HEK293T (cell line): ENCODE measurements around the gene SLC25A25.

Source experiments
- CTCF ChIA-PET: fragments of 350-600 bp; formaldehyde crosslinking; extraction: SDS; loops from one replicate; lab custom pipeline; 2021; ENCODE audit warnings: antibody characterized with exemption, inconsistent platforms; lab: Yijun Ruan, JAX
- POLR2A ChIA-PET: fragments of 350-600 bp; formaldehyde crosslinking; extraction: SDS; loops from one replicate; lab custom pipeline; 2020; ENCODE audit warnings: antibody characterized with exemption, inconsistent platforms; lab: Yijun Ruan, JAX
- DNase-seq: peaks from one replicate; pipeline ENCODE4 v3.0.0; 2012; ENCODE audit warnings: mixed read lengths; ENCODE audit errors: extremely low spot score
- ARNT ChIP-seq: fragments of 450-650 bp; IDR thresholded peaks from 2 replicates; pipeline ENCODE4 v1.6.1; 2017; ENCODE audit warnings: mild to moderate bottlenecking
- BHLHE40 ChIP-seq: fragments of 450-650 bp; IDR thresholded peaks from 2 replicates; pipeline ENCODE4 v1.6.1; 2016; ENCODE audit warnings: mild to moderate bottlenecking, moderate library complexity, borderline replicate concordance
- CTBP1 ChIP-seq: fragments of 450-650 bp; IDR thresholded peaks from 2 replicates; pipeline ENCODE4 v1.6.1; 2016; ENCODE audit warnings: borderline replicate concordance
- ELF4 ChIP-seq: fragments of 450-650 bp; IDR thresholded peaks from 2 replicates; pipeline ENCODE4 v1.6.1; 2017; ENCODE audit warnings: antibody characterized with exemption
- FOXA1 ChIP-seq: fragments of 450-650 bp; IDR thresholded peaks from 2 replicates; pipeline ENCODE4 v1.6.1; 2016; ENCODE audit warnings: mild to moderate bottlenecking
- FOXK2 ChIP-seq: fragments of 450-650 bp; IDR thresholded peaks from 2 replicates; pipeline ENCODE4 v1.6.1; 2016; ENCODE audit warnings: mild to moderate bottlenecking
- FOXM1 ChIP-seq: fragments of 450-650 bp; IDR thresholded peaks from 2 replicates; pipeline ENCODE4 v1.6.1; 2017; ENCODE audit warnings: mild to moderate bottlenecking, borderline replicate concordance
- HDGF ChIP-seq: fragments of 450-650 bp; IDR thresholded peaks from 2 replicates; pipeline ENCODE4 v1.6.1; 2017; ENCODE audit warnings: antibody characterized with exemption, borderline replicate concordance
- L3MBTL2 ChIP-seq: fragments of 450-650 bp; conservative IDR thresholded peaks from 2 replicates; pipeline ENCODE4 v1.6.1; 2016; ENCODE audit warnings: mild to moderate bottlenecking
- LEF1 ChIP-seq: fragments of 450-650 bp; IDR thresholded peaks from 2 replicates; pipeline ENCODE4 v1.6.1; 2017; ENCODE audit warnings: mild to moderate bottlenecking, borderline replicate concordance
- NFRKB ChIP-seq: fragments of 450-650 bp; IDR thresholded peaks from 2 replicates; pipeline ENCODE4 v1.6.1; 2016; ENCODE audit warnings: mild to moderate bottlenecking, moderate library complexity
- PKNOX1 ChIP-seq: fragments of 450-650 bp; IDR thresholded peaks from 2 replicates; pipeline ENCODE4 v1.6.1; 2016
- SP1 ChIP-seq: fragments of 450-650 bp; IDR thresholded peaks from 2 replicates; pipeline ENCODE4 v1.6.1; 2017
- SUZ12 ChIP-seq: fragments of 450-650 bp; IDR thresholded peaks from 2 replicates; pipeline ENCODE4 v1.6.1; 2016; ENCODE audit warnings: mild to moderate bottlenecking
- TARDBP ChIP-seq: fragments of 450-650 bp; IDR thresholded peaks from 2 replicates; pipeline ENCODE4 v1.6.1; 2016
- ZNF384 ChIP-seq: fragments of 450-650 bp; IDR thresholded peaks from 2 replicates; pipeline ENCODE4 v1.6.1; 2016

The SLC25A25 gene

GRCh38 chr9:128149001-128149701 is 81.1 kb downstream of the SLC25A25 start, which contains the start of gene LCN2:
Gene LCN2 (plus strand): TSS chr9:128149453. CDS start chr9:128149526, 73 bp downstream.
- DNase-seq: no peak
- TF ChIP-seq ELF4: no peak
- no peak for TF ChIP-seq SP1
- no peak for TF ChIP-seq HDGF
- no peak for TF ChIP-seq FOXM1
- no peak for TF ChIP-seq CTBP1
- no peak for TF ChIP-seq PKNOX1
- TF ChIP-seq ZNF384: no peak
- TF ChIP-seq L3MBTL2: no peak
- TF ChIP-seq SUZ12: no peak
- no peak for TF ChIP-seq FOXA1
- no peak for TF ChIP-seq BHLHE40
- TF ChIP-seq FOXK2: no peak
- no peak for TF ChIP-seq LEF1
- TF ChIP-seq NFRKB: no peak
- TF ChIP-seq TARDBP: no peak
- POLR2A ChIA-PET: no interaction called here
- CTCF ChIA-PET: interaction anchor here (2.0 kb wide), 1 partner anchor 13 kb away, joined by 6 read pairs; no protein-coding TSS in a partner anchor

- TF ChIP-seq FOXM1 (no peak), L3MBTL2 (no peak), SP1 (no peak), FOXK2 (no peak), CTBP1 (no peak), PKNOX1 (no peak), HDGF (no peak), FOXA1 (no peak), BHLHE40 (no peak), TARDBP (no peak), ELF4 (no peak), ARNT (no peak), NFRKB (no peak), SUZ12 (no peak), ZNF384 (no peak), LEF1 (no peak)
- POLR2A ChIA-PET: interaction anchor here (1.6 kb wide), 1 partner anchor 9 kb away, joined by 6 read pairs; the partner anchor contains the start of gene BBLN
- CTCF ChIA-PET: interaction anchor here (0.7 to 2.0 kb wide), 8 partner anchors 8 to 32 kb away, joined by 3 to 6 read pairs (median 3); no protein-coding TSS in a partner anchor
- no peak for DNase-seq
Observed at GRCh38 chr9:128149951-128150593, 82.0 kb downstream of the SLC25A25 start.

- ChIA-PET CTCF (interaction anchor here (0.7 to 2.0 kb wide), 9 partner anchors 8 to 308 kb away, joined by 3 to 6 read pairs (median 3); no protein-coding TSS in a partner anchor), POLR2A (interaction anchor here (1.6 kb wide), 1 partner anchor 9 kb away, joined by 6 read pairs; the partner anchor contains the start of gene BBLN)
- peak; percentile 61 for DNase-seq
- no peak for TF ChIP-seq BHLHE40
- no peak for TF ChIP-seq LEF1
- TF ChIP-seq ELF4: no peak
- no peak for TF ChIP-seq SP1
- no peak for TF ChIP-seq HDGF
- no peak for TF ChIP-seq NFRKB
- TF ChIP-seq ARNT: no peak
- no peak for TF ChIP-seq L3MBTL2
- TF ChIP-seq ZNF384: no peak
- no peak for TF ChIP-seq SUZ12
Observed at GRCh38 chr9:128150594-128151308, 82.7 kb downstream of the SLC25A25 start.

GRCh38 chr9:128151309-128152132 is 83.5 kb downstream of the SLC25A25 start:
- no peak for DNase-seq
- POLR2A ChIA-PET: no interaction called here
- no peak for TF ChIP-seq FOXK2
- no peak for TF ChIP-seq BHLHE40
- no peak for TF ChIP-seq L3MBTL2
- TF ChIP-seq NFRKB: no peak
- TF ChIP-seq TARDBP: no peak
- no peak for TF ChIP-seq ARNT
- TF ChIP-seq ELF4: no peak
- no peak for TF ChIP-seq FOXM1
- TF ChIP-seq SUZ12: no peak
- TF ChIP-seq SP1: no peak
- TF ChIP-seq ZNF384: no peak
- CTCF ChIA-PET: interaction anchor here (0.7 to 1.6 kb wide), 4 partner anchors 8 to 307 kb away, joined by 3 to 4 read pairs (median 4); no protein-coding TSS in a partner anchor
